Liver (tissue), 3 donors: ENCODE data around the gene SIT1.

ENCODE experiments used
- FOXA1 ChIP-seq: IDR thresholded peaks from 2 replicates; pipeline ENCODE4 v1.6.1; 2016; ENCODE audit warnings: antibody characterized with exemption
- GABPA ChIP-seq, 2 donors: IDR thresholded peaks in 1 of 2; conservative IDR thresholded peaks in 1 of 2; 2 replicates each; pipeline ENCODE4 v1.6.1; 2016; ENCODE audit warnings: antibody characterized with exemption in 2 of 2, mild to moderate bottlenecking in 1 of 2, moderate library complexity in 1 of 2
- JUND ChIP-seq, 2 donors: IDR thresholded peaks; 2 replicates each; pipeline ENCODE4 v1.6.1; 2016; ENCODE audit warnings: antibody characterized with exemption in 2 of 2
- NR2F2 ChIP-seq: IDR thresholded peaks from 2 replicates; pipeline ENCODE4 v1.6.1; 2016; ENCODE audit warnings: antibody characterized with exemption
- YY1 ChIP-seq: IDR thresholded peaks from 2 replicates; pipeline ENCODE4 v1.6.1; 2016; ENCODE audit warnings: antibody characterized with exemption, mild to moderate bottlenecking
- TF ChIP-seq, protein P1 (sequence below): fragments of 150-350 bp; IDR thresholded peaks from 2 replicates; pipeline ENCODE4 v1.5.1; 2017; ENCODE audit warnings: improper control_type of control experiment, low read depth, low read length; ENCODE audit not compliant: missing input control
- TF ChIP-seq, protein P2 (sequence below): IDR thresholded peaks from 2 replicates; pipeline ENCODE4 v1.6.1; 2016; ENCODE audit warnings: antibody characterized with exemption
- TF ChIP-seq, protein P3 (sequence below): IDR thresholded peaks from 2 replicates; pipeline ENCODE4 v1.6.1; 2016; ENCODE audit warnings: antibody characterized with exemption
- TF ChIP-seq, protein P4 (sequence below): IDR thresholded peaks from 2 replicates; pipeline ENCODE4 v1.6.1; 2016; ENCODE audit warnings: antibody characterized with exemption, mild to moderate bottlenecking
- donor health status: healthy.
- donor health status: healthy.

DNA sequence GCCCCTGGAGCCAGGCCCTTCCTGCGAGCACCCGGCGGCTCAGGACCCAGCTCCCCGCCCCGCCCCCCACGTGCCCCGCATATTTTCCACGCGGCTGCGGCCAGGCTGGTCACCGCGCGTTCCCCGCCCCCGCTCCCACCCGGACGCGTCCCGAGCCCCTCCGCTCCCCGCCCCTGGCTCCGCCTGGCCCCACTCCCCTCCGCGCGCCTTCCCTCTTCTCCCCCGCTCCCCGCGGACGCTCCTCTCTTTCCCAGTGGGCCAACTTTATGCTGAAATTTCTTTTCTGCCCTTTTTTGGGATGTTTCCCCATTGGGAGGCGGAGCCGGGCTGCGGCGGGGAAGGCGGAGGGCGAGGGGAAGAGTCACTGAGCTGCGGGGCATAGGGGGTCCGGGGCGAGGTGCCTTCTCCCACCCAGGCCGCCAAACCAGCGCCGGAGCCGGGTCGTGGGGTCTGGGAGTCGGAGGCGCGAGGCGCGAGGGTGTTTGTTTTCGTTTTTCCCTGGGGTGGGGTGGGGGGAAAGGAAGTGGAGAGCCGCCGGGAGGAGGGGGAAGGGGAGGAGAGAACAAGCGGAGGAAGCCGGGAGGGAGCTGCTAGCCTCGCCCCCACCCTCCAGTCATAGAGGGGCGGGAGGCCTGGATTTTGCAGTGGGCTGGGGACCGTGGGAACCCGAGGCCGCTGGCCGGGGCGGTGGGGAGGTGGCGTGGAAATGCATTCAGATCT lies 40.0 kb upstream of the SIT1 start:
- TF ChIP-seq, protein P1, sequence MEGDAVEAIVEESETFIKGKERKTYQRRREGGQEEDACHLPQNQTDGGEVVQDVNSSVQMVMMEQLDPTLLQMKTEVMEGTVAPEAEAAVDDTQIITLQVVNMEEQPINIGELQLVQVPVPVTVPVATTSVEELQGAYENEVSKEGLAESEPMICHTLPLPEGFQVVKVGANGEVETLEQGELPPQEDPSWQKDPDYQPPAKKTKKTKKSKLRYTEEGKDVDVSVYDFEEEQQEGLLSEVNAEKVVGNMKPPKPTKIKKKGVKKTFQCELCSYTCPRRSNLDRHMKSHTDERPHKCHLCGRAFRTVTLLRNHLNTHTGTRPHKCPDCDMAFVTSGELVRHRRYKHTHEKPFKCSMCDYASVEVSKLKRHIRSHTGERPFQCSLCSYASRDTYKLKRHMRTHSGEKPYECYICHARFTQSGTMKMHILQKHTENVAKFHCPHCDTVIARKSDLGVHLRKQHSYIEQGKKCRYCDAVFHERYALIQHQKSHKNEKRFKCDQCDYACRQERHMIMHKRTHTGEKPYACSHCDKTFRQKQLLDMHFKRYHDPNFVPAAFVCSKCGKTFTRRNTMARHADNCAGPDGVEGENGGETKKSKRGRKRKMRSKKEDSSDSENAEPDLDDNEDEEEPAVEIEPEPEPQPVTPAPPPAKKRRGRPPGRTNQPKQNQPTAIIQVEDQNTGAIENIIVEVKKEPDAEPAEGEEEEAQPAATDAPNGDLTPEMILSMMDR = no peak
- TF ChIP-seq FOXA1 (no peak), YY1 (no peak), NR2F2 (no peak), JUND (IDR thresholded peaks at IDR 0.05) (no peak), GABPA (IDR thresholded peaks at IDR 0.05 in 1 of 2, conservative IDR thresholded peaks at IDR 0.05 in 1 of 2) (no peak)
- TF ChIP-seq, protein P2, sequence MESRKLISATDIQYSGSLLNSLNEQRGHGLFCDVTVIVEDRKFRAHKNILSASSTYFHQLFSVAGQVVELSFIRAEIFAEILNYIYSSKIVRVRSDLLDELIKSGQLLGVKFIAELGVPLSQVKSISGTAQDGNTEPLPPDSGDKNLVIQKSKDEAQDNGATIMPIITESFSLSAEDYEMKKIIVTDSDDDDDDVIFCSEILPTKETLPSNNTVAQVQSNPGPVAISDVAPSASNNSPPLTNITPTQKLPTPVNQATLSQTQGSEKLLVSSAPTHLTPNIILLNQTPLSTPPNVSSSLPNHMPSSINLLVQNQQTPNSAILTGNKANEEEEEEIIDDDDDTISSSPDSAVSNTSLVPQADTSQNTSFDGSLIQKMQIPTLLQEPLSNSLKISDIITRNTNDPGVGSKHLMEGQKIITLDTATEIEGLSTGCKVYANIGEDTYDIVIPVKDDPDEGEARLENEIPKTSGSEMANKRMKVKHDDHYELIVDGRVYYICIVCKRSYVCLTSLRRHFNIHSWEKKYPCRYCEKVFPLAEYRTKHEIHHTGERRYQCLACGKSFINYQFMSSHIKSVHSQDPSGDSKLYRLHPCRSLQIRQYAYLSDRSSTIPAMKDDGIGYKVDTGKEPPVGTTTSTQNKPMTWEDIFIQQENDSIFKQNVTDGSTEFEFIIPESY = no peak
- TF ChIP-seq, protein P3, sequence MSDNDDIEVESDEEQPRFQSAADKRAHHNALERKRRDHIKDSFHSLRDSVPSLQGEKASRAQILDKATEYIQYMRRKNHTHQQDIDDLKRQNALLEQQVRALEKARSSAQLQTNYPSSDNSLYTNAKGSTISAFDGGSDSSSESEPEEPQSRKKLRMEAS = no peak
- TF ChIP-seq, protein P4, sequence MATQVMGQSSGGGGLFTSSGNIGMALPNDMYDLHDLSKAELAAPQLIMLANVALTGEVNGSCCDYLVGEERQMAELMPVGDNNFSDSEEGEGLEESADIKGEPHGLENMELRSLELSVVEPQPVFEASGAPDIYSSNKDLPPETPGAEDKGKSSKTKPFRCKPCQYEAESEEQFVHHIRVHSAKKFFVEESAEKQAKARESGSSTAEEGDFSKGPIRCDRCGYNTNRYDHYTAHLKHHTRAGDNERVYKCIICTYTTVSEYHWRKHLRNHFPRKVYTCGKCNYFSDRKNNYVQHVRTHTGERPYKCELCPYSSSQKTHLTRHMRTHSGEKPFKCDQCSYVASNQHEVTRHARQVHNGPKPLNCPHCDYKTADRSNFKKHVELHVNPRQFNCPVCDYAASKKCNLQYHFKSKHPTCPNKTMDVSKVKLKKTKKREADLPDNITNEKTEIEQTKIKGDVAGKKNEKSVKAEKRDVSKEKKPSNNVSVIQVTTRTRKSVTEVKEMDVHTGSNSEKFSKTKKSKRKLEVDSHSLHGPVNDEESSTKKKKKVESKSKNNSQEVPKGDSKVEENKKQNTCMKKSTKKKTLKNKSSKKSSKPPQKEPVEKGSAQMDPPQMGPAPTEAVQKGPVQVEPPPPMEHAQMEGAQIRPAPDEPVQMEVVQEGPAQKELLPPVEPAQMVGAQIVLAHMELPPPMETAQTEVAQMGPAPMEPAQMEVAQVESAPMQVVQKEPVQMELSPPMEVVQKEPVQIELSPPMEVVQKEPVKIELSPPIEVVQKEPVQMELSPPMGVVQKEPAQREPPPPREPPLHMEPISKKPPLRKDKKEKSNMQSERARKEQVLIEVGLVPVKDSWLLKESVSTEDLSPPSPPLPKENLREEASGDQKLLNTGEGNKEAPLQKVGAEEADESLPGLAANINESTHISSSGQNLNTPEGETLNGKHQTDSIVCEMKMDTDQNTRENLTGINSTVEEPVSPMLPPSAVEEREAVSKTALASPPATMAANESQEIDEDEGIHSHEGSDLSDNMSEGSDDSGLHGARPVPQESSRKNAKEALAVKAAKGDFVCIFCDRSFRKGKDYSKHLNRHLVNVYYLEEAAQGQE = no peak
